K562 (cell line): ENCODE data around the gene CRADD. TPM values are rescaled to one million over a fixed set of nuclear protein-coding genes. Genes with fewer than 3 reads are reported as not detected.

Experiments used
- ATAC-seq: fragments of 200-7000 bp; cut with Tn5 transposase; 3 replicates; pipeline ENCODE4 v1.9.1; 2020; ENCODE audit warnings: moderate library complexity
- BruUV-seq: library from RNA; stranded (reverse); fragments of 400-500 nt; replicated peaks from 2 replicates; lab custom pipeline; 2021; lab: Mats Ljungman, UMichigan
- CTCF ChIA-PET: fragments of 300-600 bp; formaldehyde crosslinking; extraction: SDS; loops from one replicate; lab custom pipeline; 2021; ENCODE audit warnings: low intra/inter-chr PET ratio; lab: Yijun Ruan, JAX
- POLR2A ChIA-PET: fragments of 300-600, 350-650 bp; sonication (Branson Sonifier 250); formaldehyde crosslinking; extraction: SDS; loops from one replicate; lab custom pipeline; 2021; ENCODE audit warnings: antibody characterized with exemption, inconsistent platforms; lab: Yijun Ruan, JAX
- DNase-seq, 4 experiments: peaks; one replicate each; pipeline versions ENCODE4 v3.0.0 to v3.0.0-alpha.2; 2011 to 2018; ENCODE audit warnings: low spot score in 3 of 4, mixed read lengths in 3 of 4; ENCODE audit errors: extremely low read depth in 1 of 4
- FAIRE-seq: peaks from 2 replicates; lab custom pipeline; 2011; peaks lifted over from hg19 to GRCh38; lab: Jason Lieb, UNC
- H2AFZ ChIP-seq: 2 replicates; pipeline ENCODE4 v1.6.0; 2011; ENCODE audit warnings: low read depth, low read length, control low read depth, inconsistent platforms
- H3K27ac ChIP-seq: fragments of 200-600 bp; 3 replicates; pipeline ENCODE4 v1.8.0; 2011; ENCODE audit warnings: low read depth, mild to moderate bottlenecking, control low read depth, inconsistent platforms, low read length, moderate library complexity, mixed read lengths; ENCODE audit errors: extremely low read depth
- H3K27me3 ChIP-seq, 2 experiments: fragments of 300-600 bp in 1 of 2; 2 replicates in 1 of 2; 3 replicates in 1 of 2; pipeline versions ENCODE4 v1.6.0 to v1.8.0; 2011; ENCODE audit warnings: inconsistent platforms in 2 of 2, low read length in 2 of 2, mild to moderate bottlenecking in 1 of 2, mixed read lengths in 1 of 2, moderate library complexity in 1 of 2; ENCODE audit not compliant: control insufficient read depth in 2 of 2, insufficient read depth in 2 of 2
- H3K36me3 ChIP-seq: fragments of 300-600 bp; 3 replicates; pipeline ENCODE4 v1.8.0; 2011; ENCODE audit warnings: mild to moderate bottlenecking, low read length, inconsistent platforms; ENCODE audit not compliant: control insufficient read depth, insufficient read depth
- H3K4me1 ChIP-seq, 2 experiments: fragments of 200-600 bp in 1 of 2; replicated peaks in 1 of 2; 2 replicates in 1 of 2; 3 replicates in 1 of 2; pipeline versions ENCODE4 v1.5.1 to v1.8.0; 2011; ENCODE audit warnings: inconsistent platforms in 2 of 2, low read length in 2 of 2, mild to moderate bottlenecking in 1 of 2, mixed read lengths in 1 of 2, moderate library complexity in 1 of 2; ENCODE audit not compliant: control insufficient read depth in 2 of 2, insufficient read depth in 2 of 2
- H3K4me2 ChIP-seq: 2 replicates; pipeline ENCODE4 v1.6.1; 2011; ENCODE audit warnings: low read length, control low read depth, inconsistent platforms, mixed read lengths; ENCODE audit not compliant: insufficient read depth
- H3K4me3 ChIP-seq: fragments of 200-600 bp; sonication (generic), shearing (Covaris generic); 2 replicates; pipeline ENCODE4 v1.5.1; 2016; ENCODE audit warnings: control low read depth, inconsistent platforms
- H3K79me2 ChIP-seq: fragments of 200-600 bp; 3 replicates; pipeline ENCODE4 v1.8.0; 2011; ENCODE audit warnings: low read length, inconsistent platforms; ENCODE audit not compliant: control insufficient read depth, insufficient read depth
- H3K9ac ChIP-seq, 2 experiments: 2 replicates each; pipeline versions ENCODE4 v1.6.0 to v1.6.1; 2011; ENCODE audit warnings: low read depth in 2 of 2, low read length in 2 of 2, control low read depth in 1 of 2, inconsistent platforms in 1 of 2, mild to moderate bottlenecking in 1 of 2, mixed read lengths in 1 of 2; ENCODE audit not compliant: insufficient read depth in 1 of 2
- H3K9me1 ChIP-seq: one replicate; pipeline ENCODE4 v1.6.0; 2011; ENCODE audit warnings: inconsistent platforms, mild to moderate bottlenecking, low read length, moderate library complexity; ENCODE audit not compliant: control insufficient read depth, insufficient read depth
- H3K9me3 ChIP-seq: replicated peaks from 2 replicates; pipeline ENCODE4 v1.5.1; 2011; ENCODE audit warnings: low read depth, low read length, inconsistent platforms; ENCODE audit not compliant: control insufficient read depth, insufficient read depth
- H4K20me1 ChIP-seq: replicated peaks from 2 replicates; pipeline ENCODE4 v1.6.1; 2011; ENCODE audit warnings: low read length, inconsistent platforms, mixed read lengths; ENCODE audit not compliant: control insufficient read depth, insufficient read depth
- ASH1L ChIP-seq: fragments of 450-650 bp; IDR thresholded peaks from 2 replicates; pipeline ENCODE4 v1.6.1; 2018; ENCODE audit warnings: borderline replicate concordance, mild to moderate bottlenecking, low read depth; ENCODE audit not compliant: partially characterized antibody
- CBX3 ChIP-seq, 2 experiments: IDR thresholded peaks; 1 replicate in 1 of 2; 2 replicates in 1 of 2; pipeline ENCODE4 v1.6.1; 2012; ENCODE audit warnings: inconsistent platforms in 2 of 2, low read length in 2 of 2, borderline replicate concordance in 1 of 2, control low read depth in 1 of 2
- CEBPG ChIP-seq, 3 experiments: fragments of 200-800 bp in 1 of 3; sonication (Bioruptor generic) in 1 of 3; sonication (generic) in 1 of 3; formaldehyde crosslinking in 1 of 3; IDR thresholded peaks in 2 of 3; conservative IDR thresholded peaks in 1 of 3; 2 replicates each; pipeline versions ENCODE4 v1.6.1 to v1.8.0; 2016 to 2022; ENCODE audit warnings: missing compliant biosample characterization in 2 of 3, missing genetic modification characterization in 2 of 3, mild to moderate bottlenecking in 1 of 3, missing genetic modification reagents in 1 of 3
- HMBOX1 ChIP-seq: sonication (generic); IDR thresholded peaks from 2 replicates; pipeline ENCODE4 v1.6.1; 2016
- MTF1 ChIP-seq: fragments of 250-450 bp; sonication (Bioruptor Pico); IDR thresholded peaks from 2 replicates; pipeline ENCODE4 v1.9.0; 2021; ENCODE audit warnings: moderate library complexity, mild to moderate bottlenecking, inconsistent platforms, borderline replicate concordance
- NR4A1 ChIP-seq, 2 experiments: fragments of 250-450 bp in 1 of 2; fragments of 450-650 bp in 1 of 2; sonication (Bioruptor Pico) in 1 of 2; IDR thresholded peaks; 2 replicates each; pipeline versions ENCODE4 v1.4.0 to v1.6.1; 2016 to 2020; ENCODE audit warnings: mild to moderate bottlenecking in 2 of 2, missing compliant biosample characterization in 1 of 2, missing genetic modification characterization in 1 of 2, moderate library complexity in 1 of 2
- SRSF7 ChIP-seq: fragments of 200-400 bp; formaldehyde crosslinking; optimal IDR thresholded peaks from 2 replicates; pipeline ENCODE3; 2017; ENCODE audit warnings: mild to moderate bottlenecking, low read depth, low read length
- ZC3H4 ChIP-seq: sonication (generic); formaldehyde crosslinking; IDR thresholded peaks from 2 replicates; pipeline ENCODE4 v1.9.0; 2021; ENCODE audit warnings: missing genetic modification reagents, borderline replicate concordance
- ZMIZ1 ChIP-seq, 2 experiments: fragments of 150-350 bp in 1 of 2; IDR thresholded peaks; 2 replicates each; pipeline ENCODE4 v1.6.1; 2012 to 2016; ENCODE audit warnings: low read depth in 2 of 2, low read length in 2 of 2, mild to moderate bottlenecking in 1 of 2, moderate library complexity in 1 of 2
- ZNF12 ChIP-seq: sonication (generic); formaldehyde crosslinking; IDR thresholded peaks from 2 replicates; pipeline ENCODE4 v1.4.0; 2020; ENCODE audit warnings: mild to moderate bottlenecking, missing genetic modification reagents
- ZNF280B ChIP-seq: fragments of 250-450 bp; sonication (Bioruptor Pico); IDR thresholded peaks from 2 replicates; pipeline ENCODE4 v1.5.1; 2021; ENCODE audit warnings: mild to moderate bottlenecking
- ZNF395 ChIP-seq: fragments of 200-800 bp; sonication (Bioruptor generic); IDR thresholded peaks from 2 replicates; pipeline ENCODE4 v1.6.1; 2017; ENCODE audit warnings: missing genetic modification characterization, missing compliant biosample characterization
- ZNF408 ChIP-seq: fragments of 250-450 bp; sonication (Bioruptor Pico); IDR thresholded peaks from 2 replicates; pipeline ENCODE4 v1.4.0; 2020; ENCODE audit warnings: low read depth, mild to moderate bottlenecking, moderate library complexity
- ZNF444 ChIP-seq: fragments of 250-450 bp; sonication (Bioruptor Pico); IDR thresholded peaks from 2 replicates; pipeline ENCODE4 v1.4.0; 2020; ENCODE audit warnings: mild to moderate bottlenecking, moderate library complexity
- in situ Hi-C: fragments of 300-500 bp; cut with MboI; formaldehyde crosslinking; loops from 4 replicates; pipeline ENCODE4 v1.15.0; 2018; ENCODE audit warnings: inconsistent platforms, mixed read lengths
- intact Hi-C: fragments of 100-400 bp; cut with micrococcal nuclease; formaldehyde crosslinking; loops from 2 replicates; pipeline ENCODE4 v1.14.2; 2022
- polyA plus RNA-seq, 8 experiments: library from polyadenylated mRNA; depleted of rRNA in 4 of 8; stranded (reverse) in 5 of 8; unstranded in 3 of 8; fragments of >200 nt; fragmentation: Nextera tagmentation in 2 of 8; fragmentation: Illumina TruSeq in 1 of 8; extraction: Ambion mirVana in 2 of 8; extraction: Trizol in 1 of 8; gene quantifications; 2 replicates each; pipeline versions ENCODE4 v1.2.1 to v1.2.3, GENCODE V29; 2011 to 2014; ENCODE audit warnings: inconsistent platforms in 1 of 8, missing spikeins in 1 of 8
- total RNA-seq, 7 experiments: library from RNA; depleted of rRNA in 6 of 7; stranded (reverse); fragments of >200 nt in 6 of 7; fragmentation: Illumina TruSeq in 2 of 7; extraction: Trizol in 2 of 7; gene quantifications; 2 replicates each; pipeline versions ENCODE4 v1.2.1 to v1.2.3, GENCODE V29; 2011 to 2021; ENCODE audit warnings: low replicate concordance in 1 of 7

The CRADD gene
- total and polyA plus RNA-seq, 9 of the 15 experiments (the other 6 are each of a cell fraction or from before 2014, with no cell fraction given): 20.5 to 41.1 (median 25.9) TPM

- POLR2A ChIA-PET: interaction anchor here (0.5 kb wide), 1 partner anchor 29 kb away, joined by 3 read pairs; no protein-coding TSS in a partner anchor
- H3K9me3 ChIP-seq: peaks cover 4% of the 10 kb centered on the region
- H3K79me2 ChIP-seq: no peaks in the 10 kb centered on the region
- no peak for FAIRE-seq
- no peaks in the 10 kb centered on the region for H4K20me1 ChIP-seq
- no peaks in the 10 kb centered on the region for H3K36me3 ChIP-seq
- no peak overlapping the region for H3K4me2 ChIP-seq
- ATAC-seq: no peak
- intact Hi-C loops: no loop called here
- CTCF ChIA-PET: no interaction called here
- no peaks in the 10 kb centered on the region for H3K27me3 ChIP-seq
- no peak overlapping the region for H3K27ac ChIP-seq
- no peak for DNase-seq
- no peak overlapping the region for H2AFZ ChIP-seq
- peaks cover 0 to 9% of the 10 kb centered on the region in 2 experiments; a peak in 3 of 5 replicates for H3K4me1 ChIP-seq
- in situ Hi-C loops: no loop called here
- no TSS peak for BruUV-seq
- no peak overlapping the region for H3K4me3 ChIP-seq
- H3K9ac ChIP-seq: no peak overlapping the region
- H3K9me1 ChIP-seq: no peaks in the 10 kb centered on the region
- TF ChIP-seq ZNF444 (CRISPR knock-in tag) (no peak), ZNF395 (CRISPR knock-in tag) (no peak), HMBOX1 (no peak), NR4A1 (CRISPR knock-in tag; IDR thresholded peaks at IDR 0.05) (no peak), NR4A1 (tag; IDR thresholded peaks at IDR 0.05) (no peak), ZNF280B (CRISPR knock-in tag) (0 out of 2 replicates have a peak, but pooled peaks have one; percentile 52), ZMIZ1 (IDR thresholded peaks at IDR 0.05; ENCODE audit: low read depth in 2 of 2, low read length in 2 of 2) (no peak), ZC3H4 (no peak), ASH1L (no peak), ZNF408 (CRISPR knock-in tag) (no peak), SRSF7 (no peak), CBX3 (IDR thresholded peaks at IDR 0.05; ENCODE audit: borderline replicate concordance in 1 of 2, low read length in 2 of 2) (0 out of 3 replicates have a peak, but pooled peaks of 1 of the 2 experiments have one; percentile 51), CEBPG (CRISPR knock-in tag; IDR thresholded peaks at IDR 0.05) (no peak), CEBPG (tag; conservative IDR thresholded peaks at IDR 0.05 in 1 of 2, IDR thresholded peaks at IDR 0.05 in 1 of 2) (no peak), MTF1 (CRISPR knock-in tag) (no peak), ZNF12 (CRISPR knock-in tag) (no peak)
Observed at GRCh38 chr12:93876360-93876759, 199.2 kb downstream of the CRADD start.
